Loucy (cell line): ENCODE measurements around the gene SPIN1.
A peak's percentile ranks its signal among the peaks of the same experiment; 100 is the strongest.
"Not testable (repeated sequence)": the region's sequence is repeated elsewhere in the genome, so short reads cannot be mapped to it uniquely, and the experiment has no call there.

Experiments
- H2AFZ ChIP-seq: fragments of 200-600 bp; sonication (generic); 2 replicates; pipeline ENCODE4 v1.6.0; 2016; ENCODE audit warnings: antibody characterized with exemption, mild to moderate bottlenecking, low read length, moderate library complexity
- H3F3A ChIP-seq: fragments of 200-600 bp; 2 replicates; pipeline ENCODE4 v1.6.0; 2016; ENCODE audit warnings: antibody characterized with exemption, low read depth, mild to moderate bottlenecking
- H3K27me3 ChIP-seq: fragments of 200-600 bp; sonication (generic); 2 replicates; pipeline ENCODE4 v1.6.1; 2014; ENCODE audit warnings: low read length, mild to moderate bottlenecking; ENCODE audit not compliant: insufficient read depth, poor library complexity, severe bottlenecking
- H3K36me3 ChIP-seq: fragments of 200-600 bp; sonication (generic); 2 replicates; pipeline ENCODE4 v1.6.1; 2016; ENCODE audit warnings: low read length; ENCODE audit not compliant: insufficient read depth
- H3K4me1 ChIP-seq: fragments of 200-600 bp; sonication (generic); 2 replicates; pipeline ENCODE4 v1.5.1; 2014; ENCODE audit warnings: low read length, mild to moderate bottlenecking; ENCODE audit not compliant: insufficient read depth, poor library complexity, severe bottlenecking
- H3K4me2 ChIP-seq: fragments of 200-600 bp; sonication (generic); 2 replicates; pipeline ENCODE4 v1.6.0; 2014; ENCODE audit warnings: antibody characterized with exemption, low read length, low read depth, mild to moderate bottlenecking; ENCODE audit not compliant: poor library complexity, severe bottlenecking
- H3K4me3 ChIP-seq: fragments of 200-600 bp; sonication (generic); 2 replicates; pipeline ENCODE4 v1.5.1; 2014; ENCODE audit warnings: low read length, mild to moderate bottlenecking, mixed read lengths; ENCODE audit not compliant: poor library complexity, severe bottlenecking
- H3K79me2 ChIP-seq: fragments of 200-600 bp; sonication (generic); 2 replicates; pipeline ENCODE4 v1.6.1; 2014; ENCODE audit warnings: low read length; ENCODE audit not compliant: insufficient read depth
- H3K9ac ChIP-seq: fragments of 200-600 bp; sonication (generic); 2 replicates; pipeline ENCODE4 v1.6.0; 2014; ENCODE audit warnings: mild to moderate bottlenecking, low read depth, low read length, moderate library complexity; ENCODE audit not compliant: poor library complexity, severe bottlenecking
- H3K9me2 ChIP-seq: fragments of 200-600 bp; sonication (generic); replicated peaks from 2 replicates; pipeline ENCODE4 v1.6.1; 2016; ENCODE audit warnings: low read depth, low read length, mixed read lengths
- H3K9me3 ChIP-seq: fragments of 200-600 bp; sonication (generic); 2 replicates; pipeline ENCODE4 v1.6.1; 2014; ENCODE audit warnings: mild to moderate bottlenecking, antibody characterized with exemption, low read length, low read depth; ENCODE audit not compliant: insufficient read depth
- H4K20me1 ChIP-seq: fragments of 200-600 bp; sonication (generic); 2 replicates; pipeline ENCODE4 v1.6.0; 2014; ENCODE audit warnings: antibody characterized with exemption, low read length, mild to moderate bottlenecking; ENCODE audit not compliant: insufficient read depth, poor library complexity, severe bottlenecking
- CTCF ChIP-seq: fragments of 200-600 bp; sonication (generic); conservative IDR thresholded peaks from 2 replicates; pipeline ENCODE4 v1.5.1; 2014; ENCODE audit warnings: mild to moderate bottlenecking, antibody characterized with exemption, low read length
- EZH2phosphoT487 ChIP-seq: fragments of 200-600 bp; IDR thresholded peaks from 2 replicates; pipeline ENCODE4 v1.6.1; 2018; ENCODE audit warnings: antibody characterized with exemption, mild to moderate bottlenecking, moderate library complexity, borderline replicate concordance

SPIN1 gene

GRCh38 chr9:88380118-88380517, 8.1 kb upstream of the SPIN1 start:
- no peaks in the 10 kb centered on the region for H3F3A ChIP-seq
- H3K4me3 ChIP-seq: no peak overlapping the region
- H3K27me3 ChIP-seq: no peaks in the 10 kb centered on the region
- H3K9ac ChIP-seq: no peak overlapping the region
- no peaks in the 10 kb centered on the region for H3K4me1 ChIP-seq
- no peaks in the 10 kb centered on the region for H3K79me2 ChIP-seq
- no peaks in the 10 kb centered on the region for H4K20me1 ChIP-seq
- H3K36me3 ChIP-seq: no peaks in the 10 kb centered on the region
- no peak for TF ChIP-seq CTCF
- no peak for TF ChIP-seq EZH2phosphoT487
- H2AFZ ChIP-seq: peak overlapping the region; percentile 52; the same call in 1 of the 2 replicates
- H3K9me2 ChIP-seq: no peaks in the 10 kb centered on the region
- no peaks in the 10 kb centered on the region for H3K9me3 ChIP-seq
- no peak overlapping the region for H3K4me2 ChIP-seq

- not testable (repeated sequence) for H4K20me1 ChIP-seq, H3K9me2 ChIP-seq, H3K4me2 ChIP-seq
These were observed 6.9 kb upstream of the SPIN1 start for GRCh38 chr9:88381322-88381721.

GRCh38 chr9:88383176-88383575, 5.1 kb upstream of the SPIN1 start:
- TF ChIP-seq CTCF: no peak
- no peak for TF ChIP-seq EZH2phosphoT487
- Histone ChIP-seq H3K9me2 (no peaks in the 10 kb centered on the region), H3K79me2 (no peaks in the 10 kb centered on the region)

More at GRCh38 chr9:88381322-88381721, 6.9 kb upstream of the SPIN1 start:
- H3K9me3 ChIP-seq, H3K9ac ChIP-seq, H2AFZ ChIP-seq, H3K4me1 ChIP-seq, H3K36me3 ChIP-seq, H3F3A ChIP-seq, H3K27me3 ChIP-seq, H3K79me2 ChIP-seq, H3K4me3 ChIP-seq: not testable (repeated sequence)

GRCh38 chr9:88386137-88386536, 2.1 kb upstream of the SPIN1 start:
- H3F3A ChIP-seq, H2AFZ ChIP-seq, H3K9me2 ChIP-seq, H3K4me3 ChIP-seq, H3K9me3 ChIP-seq, H3K9ac ChIP-seq, H3K36me3 ChIP-seq, H3K4me2 ChIP-seq, H3K27me3 ChIP-seq: not testable (repeated sequence)
- Histone ChIP-seq H3K4me1 (peaks cover 31% of the 10 kb centered on the region), H4K20me1 (peaks cover 23% of the 10 kb centered on the region), H3K79me2 (peaks cover 23% of the 10 kb centered on the region)

More at GRCh38 chr9:88383176-88383575, 5.1 kb upstream of the SPIN1 start:
- Histone ChIP-seq H3K4me1 (peaks cover 9% of the 10 kb centered on the region), H3K27me3 (no peaks in the 10 kb centered on the region), H3K9ac (no peak overlapping the region), H2AFZ (no peak overlapping the region), H3K4me2 (no peak overlapping the region), H3K4me3 (no peak overlapping the region), H4K20me1 (no peaks in the 10 kb centered on the region), H3K9me3 (no peaks in the 10 kb centered on the region), H3F3A (no peaks in the 10 kb centered on the region), H3K36me3 (no peaks in the 10 kb centered on the region)
